NCI-H187 (cell line): ENCODE results near the gene C3orf70.
A peak's percentile ranks its signal among the peaks of the same experiment; 100 is the strongest.

Source experiments
- DNase-seq, 2 experiments: peaks; one replicate each; lab custom pipeline; 2025; lab: John Stamatoyannopoulos, UW

Gene C3orf70, protein sequence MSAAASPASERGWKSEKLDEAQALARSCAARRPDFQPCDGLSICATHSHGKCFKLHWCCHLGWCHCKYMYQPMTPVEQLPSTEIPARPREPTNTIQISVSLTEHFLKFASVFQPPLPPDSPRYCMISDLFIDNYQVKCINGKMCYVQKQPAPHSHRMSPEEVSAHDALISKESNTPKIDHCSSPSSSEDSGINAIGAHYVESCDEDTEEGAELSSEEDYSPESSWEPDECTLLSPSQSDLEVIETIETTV

DNA sequence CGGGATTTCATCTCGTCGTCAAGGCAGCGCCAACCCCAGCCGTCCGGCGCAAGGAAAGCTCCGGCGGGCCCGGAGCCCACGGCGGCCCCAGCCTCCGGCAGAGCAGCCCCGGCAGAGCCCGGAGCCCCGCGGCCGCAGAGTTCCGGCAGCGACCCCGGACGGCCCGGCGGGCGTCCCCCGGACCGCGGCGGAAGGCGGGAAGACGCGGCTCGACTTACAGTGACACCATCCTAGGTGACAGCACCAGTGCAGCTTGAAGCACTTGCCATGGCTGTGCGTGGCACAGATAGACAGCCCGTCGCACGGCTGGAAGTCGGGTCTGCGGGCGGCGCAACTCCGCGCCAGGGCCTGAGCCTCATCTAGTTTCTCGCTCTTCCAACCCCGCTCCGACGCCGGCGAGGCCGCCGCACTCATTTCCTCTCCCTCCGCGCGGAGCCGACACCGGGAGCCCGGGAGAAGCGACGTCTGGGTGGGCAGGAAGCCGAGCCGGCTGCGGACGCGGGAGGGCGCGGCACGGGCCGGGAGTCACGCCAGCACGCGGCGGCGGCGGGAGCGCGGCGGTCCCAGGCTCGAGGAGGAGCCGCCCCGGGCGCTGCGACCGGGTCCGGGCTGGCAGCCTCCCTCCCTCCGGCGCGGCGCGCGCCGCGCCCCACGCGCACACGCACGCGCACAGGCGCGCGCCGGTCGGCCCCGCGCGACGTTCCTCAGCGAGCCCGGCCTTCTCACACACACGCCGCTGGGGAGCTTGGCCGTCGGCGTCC is at the start of gene C3orf70:
Gene C3orf70, minus strand, starts transcription at position 651 of the 761 bp plus-strand sequence. Its CDS starts 237 bp downstream, at position 414.
- DNase-seq: peak; percentile 18 to 25

DNA sequence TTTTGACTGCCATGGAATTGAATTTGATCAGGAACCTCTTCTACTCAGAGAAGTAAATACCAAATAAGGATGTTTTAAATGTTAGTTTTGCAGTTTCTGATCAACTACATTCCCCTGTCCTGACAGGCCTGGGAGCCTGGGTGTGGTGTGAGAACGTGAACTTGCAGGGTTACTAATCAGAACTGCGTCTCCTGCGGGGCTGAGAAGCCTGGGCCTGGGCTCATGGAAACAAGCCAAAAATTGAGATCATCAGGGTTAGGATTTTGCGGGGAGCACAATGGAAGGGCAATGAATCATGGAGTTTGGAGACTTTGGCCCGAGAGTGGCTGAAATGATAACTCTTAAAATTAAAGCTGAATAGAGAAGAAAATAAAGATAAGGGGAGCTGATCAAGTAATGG is 47.8 kb upstream of the C3orf70 start:
- no peak for DNase-seq

DNA sequence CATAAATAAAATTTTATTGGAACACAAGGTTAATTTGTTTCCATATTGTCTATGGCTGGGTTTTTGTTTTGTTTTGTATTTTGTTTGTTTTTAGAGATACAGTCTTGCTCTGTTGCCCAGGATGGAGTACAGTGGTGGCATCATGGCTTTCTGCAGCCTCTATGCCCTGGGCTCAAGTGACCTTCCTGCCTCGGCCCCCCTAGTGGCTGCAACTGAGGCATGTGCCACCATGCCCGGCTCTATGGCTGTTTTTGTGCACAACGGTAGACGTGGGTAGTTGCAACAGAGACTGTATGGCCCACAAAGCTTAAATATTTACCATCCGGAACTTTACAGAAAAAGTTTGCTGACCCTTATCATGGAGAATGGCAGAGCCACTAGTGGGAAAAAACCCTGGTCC is 46.8 kb upstream of the C3orf70 start:
- DNase-seq: no peak

DNA sequence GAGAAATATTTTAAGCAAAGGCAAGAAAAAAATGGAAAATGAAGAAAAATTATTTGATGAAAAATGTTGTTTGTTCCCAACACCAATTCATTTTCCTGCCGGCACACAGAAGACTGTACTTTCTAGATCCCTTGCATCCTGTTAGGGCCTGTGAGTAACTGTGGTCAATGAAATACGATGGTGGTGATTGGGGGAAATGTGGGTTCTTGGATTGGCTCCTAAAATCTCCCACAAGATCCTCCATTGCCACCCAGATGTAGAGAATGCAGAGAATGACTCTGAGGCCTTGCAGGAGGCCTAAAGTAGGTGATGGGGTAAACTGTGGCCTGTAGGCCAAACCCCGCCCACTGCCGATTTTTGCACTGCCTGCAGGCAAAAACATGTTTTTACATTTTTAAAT is 46.3 kb upstream of the C3orf70 start:
- no peak for DNase-seq

DNA sequence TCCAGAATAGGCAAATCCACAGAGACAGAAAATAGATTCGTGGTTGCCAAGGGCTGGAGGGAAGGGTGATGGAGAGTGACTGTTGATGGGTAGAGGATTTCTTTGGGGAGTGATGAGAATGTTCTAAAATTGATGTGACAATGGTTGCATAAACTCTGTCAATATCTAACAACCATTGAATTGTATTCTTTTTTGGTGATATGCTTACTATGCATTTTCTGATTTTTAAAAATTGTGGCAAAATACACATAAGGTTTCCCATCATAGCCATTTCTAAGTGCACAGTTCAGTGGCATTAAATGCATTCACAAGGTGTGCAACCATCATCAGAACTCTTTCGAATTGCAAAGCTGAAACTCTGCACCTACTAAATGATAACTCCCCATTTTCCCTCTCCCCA is 44.2 kb upstream of the C3orf70 start:
- DNase-seq: no peak

DNA sequence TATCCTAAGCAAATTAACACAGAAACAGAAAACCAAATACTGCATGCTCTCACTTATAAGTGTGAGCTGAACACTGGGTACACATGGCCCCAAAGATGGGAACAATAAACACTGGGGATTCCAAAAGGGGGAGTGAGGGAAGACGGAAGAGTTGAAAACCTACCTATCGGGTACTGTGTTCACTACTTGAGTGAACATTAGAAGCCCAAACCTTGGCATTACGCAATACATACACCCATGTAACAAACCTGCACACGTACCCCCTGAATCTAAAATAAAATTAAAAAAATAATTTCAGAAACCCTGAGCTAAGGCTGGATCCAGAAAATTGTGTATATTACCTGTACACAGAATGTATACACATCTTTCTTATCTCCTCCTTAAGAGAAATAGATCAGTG is 42.8 kb upstream of the C3orf70 start:
- no peak for DNase-seq

DNA sequence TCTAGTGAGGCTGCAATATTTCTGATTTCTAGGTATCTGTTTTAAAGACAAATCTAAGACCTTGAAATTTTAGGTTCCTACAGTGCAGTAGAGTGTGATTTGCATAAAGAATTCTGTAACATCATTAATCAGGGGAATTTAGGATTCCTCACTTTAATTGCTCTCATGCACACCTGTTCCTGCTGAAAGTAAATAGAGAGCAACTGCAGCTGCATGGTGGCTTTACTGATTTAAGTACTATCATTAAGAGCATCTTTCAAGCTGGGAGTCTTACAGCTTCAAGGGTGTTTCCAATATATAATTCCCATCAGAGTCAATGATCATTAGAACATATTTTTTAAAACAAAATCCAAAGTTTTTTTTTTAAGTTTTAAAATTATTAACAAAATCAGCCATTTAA is 36.0 kb upstream of the C3orf70 start:
- no peak for DNase-seq

DNA sequence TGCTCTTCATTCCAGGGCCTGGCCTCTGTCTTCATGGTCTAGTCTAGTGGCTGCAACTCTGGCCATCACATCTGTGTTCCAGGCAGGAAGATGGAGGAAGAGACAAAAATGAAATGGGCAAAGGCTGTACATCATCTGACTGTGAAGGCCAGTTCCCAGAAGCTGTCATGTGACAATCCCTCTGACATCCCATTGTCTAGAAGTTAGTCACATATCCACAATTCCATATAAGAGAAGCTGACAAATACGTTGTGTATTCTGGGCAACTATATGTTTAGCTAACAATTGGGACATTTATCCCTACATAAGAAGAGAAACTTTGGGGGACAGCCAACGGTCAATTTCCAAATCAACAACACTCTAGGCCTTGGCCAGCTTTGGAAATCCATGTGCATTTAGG is 34.5 kb upstream of the C3orf70 start:
- no peak for DNase-seq

DNA sequence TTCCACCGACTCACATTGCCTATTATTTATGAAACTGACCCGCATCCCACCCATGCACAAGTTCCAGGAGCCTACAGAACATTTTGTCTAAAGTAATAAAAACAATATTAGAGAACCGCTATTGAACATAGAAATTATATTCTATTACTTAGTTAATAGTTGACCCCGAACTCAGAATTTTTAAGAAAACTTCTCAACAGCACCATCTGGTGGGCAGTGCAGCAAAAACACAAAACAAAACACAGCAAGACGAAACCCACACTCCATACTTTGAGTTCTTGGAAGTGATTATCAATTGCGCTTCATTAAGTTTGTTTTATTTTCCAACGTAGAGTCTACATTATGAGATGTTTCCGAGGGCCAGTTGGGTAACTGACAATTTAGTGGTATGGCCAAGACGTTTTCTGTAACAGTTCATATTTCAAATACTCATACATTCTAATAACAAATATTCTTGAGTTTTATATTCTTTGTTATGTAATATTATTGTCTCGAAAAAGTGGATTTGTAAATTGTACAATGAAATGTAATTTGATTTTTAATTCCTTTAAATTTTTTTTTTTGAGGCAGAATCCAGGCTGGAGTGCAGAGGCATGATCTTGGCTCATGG is 24.0 kb upstream of the C3orf70 start:
- no peak for DNase-seq

DNA sequence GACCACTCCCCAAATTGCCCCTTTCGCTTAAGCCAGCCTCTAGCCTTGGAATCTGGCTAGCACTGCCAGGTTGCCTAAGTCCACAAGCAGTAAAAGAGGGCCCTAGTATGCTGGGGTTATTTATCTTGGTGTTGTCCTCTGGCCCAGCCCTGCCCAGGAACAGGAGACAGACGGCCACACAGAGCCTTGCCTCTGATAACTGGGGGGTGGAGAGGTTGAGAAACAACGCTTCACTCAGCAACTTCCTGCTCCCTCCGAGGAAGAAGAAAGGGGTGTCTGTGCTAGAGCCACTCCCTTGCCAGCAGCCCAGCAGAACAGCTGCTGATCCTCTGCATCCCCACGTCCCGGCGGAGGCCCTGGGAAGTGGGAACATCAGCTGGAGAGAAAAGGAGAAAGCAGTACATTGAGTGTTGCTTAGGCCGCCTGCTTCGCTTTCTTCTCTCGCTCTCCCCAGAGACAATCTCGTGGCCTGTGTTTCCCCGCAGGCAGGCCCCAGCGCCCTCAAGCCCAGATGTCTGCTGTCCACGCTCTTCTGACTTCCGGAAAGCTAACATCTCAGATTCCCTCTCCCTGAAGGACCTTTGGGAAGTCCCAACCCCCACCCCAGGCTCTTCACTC is 22.6 kb upstream of the C3orf70 start:
- DNase-seq: peak; percentile 53 to 57

DNA sequence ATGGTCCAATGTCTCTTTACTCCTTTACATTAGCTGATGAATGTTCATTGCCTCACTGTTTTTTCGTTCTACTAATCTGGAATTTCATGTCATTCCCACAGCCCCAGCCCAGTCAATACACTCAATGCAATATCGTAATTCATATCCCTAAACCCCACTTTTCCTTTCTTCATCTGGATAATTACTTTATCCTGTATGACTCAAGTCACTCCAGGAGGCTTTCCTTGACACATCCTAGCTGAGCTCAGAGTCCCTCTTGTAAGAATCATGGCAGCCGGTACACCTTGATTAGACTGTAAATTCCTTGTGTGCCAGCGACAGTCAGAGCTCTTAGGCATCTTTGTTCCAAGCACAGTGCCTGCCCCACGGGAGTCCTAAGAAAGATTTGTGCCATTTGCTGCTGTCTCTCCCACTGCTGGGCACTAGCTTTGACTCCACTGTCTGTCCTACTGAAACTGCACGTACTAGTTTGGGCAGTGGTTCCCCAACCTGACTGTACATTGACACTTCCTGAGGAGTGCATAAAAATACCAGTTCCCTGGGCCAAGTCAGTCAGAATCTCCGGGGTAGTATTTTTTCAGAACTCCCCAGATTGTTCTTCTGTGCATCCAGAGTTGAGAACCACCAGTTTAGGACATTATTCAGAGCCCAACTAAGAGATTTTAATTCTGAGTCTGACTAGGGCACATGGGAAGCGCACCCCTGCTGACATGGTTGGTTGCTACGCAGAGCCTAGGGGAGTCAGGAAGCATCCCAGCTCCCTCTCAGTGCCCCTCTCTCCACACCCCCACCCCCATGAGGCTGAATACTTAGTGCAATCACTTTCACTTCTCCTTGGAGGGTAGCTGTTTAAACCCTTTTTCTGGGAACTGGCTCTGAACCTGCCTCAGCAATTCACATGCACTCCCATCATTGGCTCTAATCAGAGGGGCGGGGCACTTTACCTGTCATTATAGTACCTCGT is 19.5 kb upstream of the C3orf70 start:
- DNase-seq: no peak

DNA sequence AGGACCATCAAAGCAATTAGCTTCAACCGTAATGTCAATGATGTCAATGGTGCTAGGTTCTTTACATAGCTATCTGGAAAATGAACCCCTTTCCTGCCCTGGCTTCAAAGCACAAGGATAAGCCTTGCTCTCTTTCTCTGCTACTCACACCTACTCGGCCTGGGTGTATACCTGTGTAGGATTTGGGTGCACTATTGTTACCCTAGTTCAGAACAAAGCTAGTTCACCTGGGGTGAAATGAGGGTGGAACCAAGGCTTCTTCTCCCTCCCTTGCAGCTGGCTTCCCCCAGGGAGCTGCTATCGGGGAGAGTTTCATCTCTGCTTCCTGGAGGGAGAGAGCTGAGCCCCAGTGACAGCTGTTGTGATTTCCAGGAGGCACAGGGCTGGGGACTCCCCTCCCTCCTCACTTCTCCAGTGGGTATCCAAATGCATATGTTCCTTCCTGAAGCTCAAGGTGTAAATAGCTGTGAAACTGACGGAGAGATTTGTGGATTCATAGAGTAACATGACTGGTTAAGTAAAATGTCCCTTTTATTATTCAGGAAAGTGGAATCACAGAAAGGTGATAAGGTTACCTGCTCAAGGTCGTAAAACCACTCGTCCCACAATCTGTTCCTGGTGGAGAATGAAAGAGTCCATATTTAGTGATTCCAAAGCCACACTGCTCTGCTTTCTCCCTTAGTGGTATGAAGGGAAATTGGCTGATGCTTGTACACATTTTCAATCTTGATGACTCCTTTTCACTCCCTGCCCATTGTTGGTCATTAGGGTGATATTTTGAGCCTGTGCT is 11.8 kb upstream of the C3orf70 start:
- no peak for DNase-seq

DNA sequence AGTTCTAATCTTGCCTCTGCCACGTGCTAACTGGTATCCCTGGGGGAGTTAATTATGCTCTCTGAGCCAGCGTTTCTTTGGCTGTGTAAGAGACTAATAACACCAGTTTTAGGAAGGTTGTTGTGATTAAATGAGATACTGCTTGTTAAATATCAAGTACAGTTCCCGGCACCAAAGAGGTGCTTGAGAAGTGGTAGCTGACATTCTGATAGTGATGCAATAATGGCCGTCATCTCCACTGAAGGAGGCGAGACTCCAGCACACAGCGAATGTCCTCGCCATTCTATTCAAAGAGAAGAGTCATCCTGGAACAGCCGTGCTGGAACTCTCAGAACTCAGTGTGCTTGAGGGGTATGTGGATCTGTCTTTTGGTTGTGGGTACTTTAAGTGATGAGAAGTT is 9.8 kb upstream of the C3orf70 start:
- DNase-seq: no peak

DNA sequence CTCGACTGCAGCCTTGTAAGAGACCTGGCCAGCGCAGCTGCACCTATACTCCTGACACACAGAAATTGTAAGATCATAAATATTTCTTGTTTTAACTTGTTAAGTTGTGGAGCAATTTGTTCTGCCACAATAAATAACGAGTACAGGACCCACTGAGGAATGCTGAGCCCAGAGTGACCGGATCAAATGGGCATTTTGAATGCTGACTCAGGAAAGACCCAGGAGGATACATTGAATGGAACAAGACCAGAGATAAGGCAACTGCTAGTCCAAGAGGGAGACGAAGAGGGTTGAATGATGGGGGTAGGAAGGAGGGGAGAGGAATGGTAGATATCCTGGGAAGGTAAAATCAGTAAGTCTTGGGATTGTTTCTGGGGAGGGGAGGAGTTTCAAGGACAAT is 8.9 kb upstream of the C3orf70 start:
- no peak for DNase-seq

DNA sequence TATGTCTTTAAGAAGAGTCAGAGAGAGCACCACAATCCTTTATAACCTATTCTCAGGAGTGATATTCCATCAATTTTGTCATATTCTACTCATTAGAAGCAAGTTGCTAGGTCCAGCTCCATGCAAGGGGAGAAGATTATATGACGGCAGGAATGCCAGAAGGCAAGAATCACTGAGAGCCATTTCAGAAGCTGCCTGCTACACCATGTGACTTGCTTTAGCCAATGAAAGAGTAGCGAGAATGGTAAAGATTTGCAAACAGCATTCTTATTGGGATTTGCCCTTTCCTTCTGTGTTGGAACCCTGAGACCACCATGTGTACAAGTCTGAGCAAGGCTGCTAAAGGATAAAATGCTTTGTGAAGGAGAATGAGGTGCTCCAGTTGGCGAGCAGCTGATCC is 4.5 kb upstream of the C3orf70 start:
- DNase-seq: no peak

DNA sequence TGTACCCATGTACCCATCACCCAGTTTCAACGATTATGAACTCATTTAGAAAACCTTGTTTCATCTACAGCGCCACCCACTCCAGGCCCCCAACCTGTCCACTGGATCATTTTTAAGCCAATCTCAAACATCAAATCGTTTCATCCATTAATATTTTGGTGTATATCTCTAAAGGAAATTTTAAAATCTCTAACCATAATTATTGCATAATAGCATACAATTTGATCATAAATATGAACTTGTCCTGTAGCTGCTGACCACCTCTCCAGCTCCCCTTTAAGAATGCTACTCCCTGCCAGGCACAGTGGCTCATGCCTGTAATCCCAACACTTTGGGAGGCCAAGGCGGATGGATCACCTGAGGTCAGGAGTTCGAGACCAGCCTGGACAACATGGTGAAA is 2.8 kb upstream of the C3orf70 start:
- no peak for DNase-seq

DNA sequence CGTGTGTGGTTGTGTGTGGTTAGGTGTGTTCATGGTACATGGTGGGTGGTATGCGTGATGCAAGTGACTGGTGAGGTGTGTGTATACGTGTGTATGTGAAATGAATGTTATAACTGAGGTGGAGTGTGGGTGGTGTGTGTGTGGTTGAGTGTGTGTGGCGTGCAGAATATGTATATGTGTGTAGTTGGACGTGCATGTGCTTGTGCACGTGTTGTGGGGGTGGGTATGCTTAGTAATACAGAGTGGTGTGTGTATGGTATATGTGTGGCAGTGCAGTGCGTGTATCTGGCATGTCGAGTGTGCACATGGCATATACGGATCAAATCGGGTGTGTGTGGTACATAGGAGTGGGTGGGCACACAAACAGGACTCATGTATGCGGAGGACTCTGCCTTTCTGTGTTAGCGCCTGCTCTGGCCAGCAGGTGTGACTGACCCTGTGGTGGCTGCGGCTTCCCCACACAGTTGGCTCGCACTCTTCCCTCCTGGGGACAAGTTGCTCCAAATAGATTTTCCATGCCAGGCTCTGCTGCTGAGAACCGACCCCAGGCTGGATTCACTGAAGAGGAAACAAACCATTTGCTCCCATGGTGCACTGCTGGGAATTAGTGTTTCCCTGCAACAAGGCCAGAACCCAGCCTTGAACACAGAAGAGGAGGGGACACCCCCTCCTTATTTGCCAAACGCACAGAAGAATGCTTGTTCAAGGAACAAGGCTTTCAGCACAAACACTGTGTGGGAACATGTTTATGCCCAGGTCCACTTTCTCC is 1.2 kb upstream of the C3orf70 start:
- DNase-seq: no peak

DNA sequence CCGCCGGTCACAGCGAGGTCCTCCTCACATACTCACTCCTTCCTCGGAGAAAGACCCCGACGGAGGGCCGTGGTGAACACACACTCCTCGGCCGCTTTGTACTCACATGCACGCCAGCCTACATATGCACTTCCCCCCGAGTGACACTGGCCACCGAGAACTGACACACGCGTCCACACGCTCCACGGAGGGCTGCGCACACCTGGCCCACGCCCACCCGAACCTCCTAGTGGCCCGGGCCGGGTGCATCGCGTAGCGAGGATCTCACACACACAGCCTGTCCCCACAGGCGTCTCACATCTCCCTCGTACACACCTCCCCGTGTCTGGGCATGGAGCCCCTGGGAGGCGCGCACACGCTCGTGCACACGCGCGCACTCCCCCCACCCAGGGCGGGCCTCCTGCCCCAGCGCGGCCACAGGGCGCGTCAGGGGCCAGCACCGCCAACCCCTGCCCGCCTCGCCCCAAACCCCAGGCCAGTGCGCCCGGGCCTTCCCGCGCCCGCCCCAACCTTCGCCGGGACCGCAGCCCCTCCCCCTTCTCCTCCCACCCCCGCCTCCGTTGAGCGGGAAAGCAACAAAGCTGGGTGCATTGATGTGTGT is 411 bp upstream of the C3orf70 start:
- DNase-seq: peak in 1 of 2 experiments; percentile 3

DNA sequence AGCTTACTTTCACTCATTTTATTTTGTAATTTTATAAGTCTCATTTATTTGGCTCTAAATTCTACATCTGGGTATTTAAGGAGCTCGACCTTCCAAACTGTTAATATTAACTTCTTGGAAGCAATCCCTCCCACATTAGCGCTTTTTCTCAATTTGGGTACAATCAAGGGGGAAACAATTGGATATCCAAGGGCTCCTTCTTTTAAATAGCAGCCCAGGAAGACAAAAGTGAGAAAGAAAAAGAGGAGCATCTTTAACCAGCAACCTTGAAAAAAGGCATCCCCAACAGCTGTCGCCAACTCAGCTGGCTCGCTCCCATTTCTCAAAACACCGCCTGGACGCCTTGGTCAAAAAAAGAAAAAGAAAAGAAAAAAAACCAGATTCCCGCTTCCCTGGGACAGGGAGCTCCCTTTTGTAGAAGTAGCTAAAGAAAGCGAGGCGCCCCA is 873 bp downstream of the C3orf70 start:
- DNase-seq: no peak
